Left lobe of liver (tissue), 2 donors: ENCODE results near the gene VAPB. TPM values are rescaled to one million over a fixed set of nuclear protein-coding genes. Genes with fewer than 3 reads are reported as not detected.

Experiments used
- ATAC-seq: fragments of 200-7000 bp; cut with Tn5 transposase; one replicate; pipeline ENCODE4 v1.9.1; 2020; ENCODE audit warnings: mild to moderate bottlenecking, moderate library complexity
- DNase-seq: peaks from one replicate; pipeline ENCODE4 v3.0.0-alpha.2; 2020; ENCODE audit warnings: low spot score
- total RNA-seq: library from RNA; stranded (reverse); gene quantifications from one replicate; pipeline ENCODE4 v1.2.1, GENCODE V29; 2021
- donor health status: DM: no; HTN: no; CAD: no; lungs with moderate emphysema.
- donor health status: DM: no; HTN: yes; CAD: no.

Gene VAPB
- total RNA-seq, 1 donor from 2014 or later, result 41.6 TPM

DNA sequence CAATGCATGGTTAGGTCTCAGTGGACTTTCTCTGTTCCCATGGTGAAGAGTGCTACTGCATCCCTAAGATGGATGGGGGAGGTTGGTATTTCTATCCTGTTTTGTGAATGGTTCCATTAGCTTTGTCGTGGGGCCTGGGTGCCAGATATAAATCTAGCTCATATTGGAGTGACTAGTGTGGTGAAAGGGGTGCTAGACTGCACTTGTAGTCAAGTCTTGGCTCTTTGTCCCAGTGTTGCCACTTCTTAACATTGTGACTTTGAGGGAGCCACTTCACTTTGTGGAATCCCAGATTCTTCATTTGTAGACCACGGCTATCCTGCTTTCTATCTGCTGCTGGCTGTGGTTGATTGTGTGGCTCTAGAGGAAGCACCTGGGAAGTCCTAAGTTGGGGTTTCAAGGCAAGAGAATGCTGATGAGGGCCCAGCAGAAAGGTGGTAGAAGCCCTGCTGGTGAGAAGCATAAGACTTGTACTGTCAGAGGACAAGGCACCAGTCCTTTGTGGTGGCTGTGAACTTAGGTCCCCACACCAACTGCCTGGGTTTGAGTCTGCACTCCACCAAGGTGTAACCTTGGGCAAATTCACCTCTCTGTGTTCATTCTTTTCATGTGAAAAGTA is 44.1 kb downstream of the VAPB start:
- no peak for DNase-seq
- no peak for ATAC-seq

DNA sequence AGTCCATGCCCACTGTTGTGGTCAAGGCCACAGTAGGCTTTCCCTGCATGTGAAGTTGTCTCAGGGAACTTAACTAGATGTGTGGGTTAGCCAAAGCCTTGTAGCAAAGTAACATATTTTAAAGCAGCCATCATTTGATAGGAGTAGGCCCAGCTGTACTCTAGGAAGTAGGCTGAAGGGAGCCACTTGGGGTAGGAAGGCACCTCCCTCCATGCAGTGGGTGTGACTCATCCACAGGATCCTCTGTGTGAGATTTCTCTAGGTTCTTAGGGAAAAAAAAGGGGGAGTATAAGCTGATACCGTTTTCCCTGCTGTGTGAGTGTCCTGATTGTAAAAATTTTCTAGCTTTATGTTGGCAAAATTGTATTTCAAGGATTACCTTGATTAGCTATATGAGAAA is 44.7 kb downstream of the VAPB start:
- DNase-seq (no peak), ATAC-seq (no peak)

GRCh38 chr20:58434326-58434725 is 45.3 kb downstream of the VAPB start:
- no peak for ATAC-seq

DNA sequence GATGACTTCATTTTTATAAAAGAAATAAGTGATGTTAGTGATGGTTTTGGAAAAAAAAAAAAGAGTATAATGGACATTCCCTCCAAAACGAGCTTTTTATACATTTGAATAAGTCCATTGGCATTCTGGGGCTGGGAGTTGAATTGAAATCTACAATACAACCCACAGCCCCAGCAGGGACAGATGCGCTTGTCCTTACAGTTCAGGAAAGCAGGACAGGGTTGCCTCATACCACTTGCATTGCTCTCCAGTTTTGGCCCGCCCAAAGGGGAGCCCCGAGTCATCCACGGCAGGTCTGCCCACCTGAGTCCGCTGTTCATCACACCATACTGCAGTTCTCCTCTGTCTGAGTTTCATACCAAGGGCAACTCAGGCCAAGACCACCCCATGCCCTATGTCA is 46.2 kb downstream of the VAPB start:
- DNase-seq (no peak), ATAC-seq (no peak)

More at GRCh38 chr20:58434326-58434725, 45.3 kb downstream of the VAPB start:
- no peak for DNase-seq

DNA sequence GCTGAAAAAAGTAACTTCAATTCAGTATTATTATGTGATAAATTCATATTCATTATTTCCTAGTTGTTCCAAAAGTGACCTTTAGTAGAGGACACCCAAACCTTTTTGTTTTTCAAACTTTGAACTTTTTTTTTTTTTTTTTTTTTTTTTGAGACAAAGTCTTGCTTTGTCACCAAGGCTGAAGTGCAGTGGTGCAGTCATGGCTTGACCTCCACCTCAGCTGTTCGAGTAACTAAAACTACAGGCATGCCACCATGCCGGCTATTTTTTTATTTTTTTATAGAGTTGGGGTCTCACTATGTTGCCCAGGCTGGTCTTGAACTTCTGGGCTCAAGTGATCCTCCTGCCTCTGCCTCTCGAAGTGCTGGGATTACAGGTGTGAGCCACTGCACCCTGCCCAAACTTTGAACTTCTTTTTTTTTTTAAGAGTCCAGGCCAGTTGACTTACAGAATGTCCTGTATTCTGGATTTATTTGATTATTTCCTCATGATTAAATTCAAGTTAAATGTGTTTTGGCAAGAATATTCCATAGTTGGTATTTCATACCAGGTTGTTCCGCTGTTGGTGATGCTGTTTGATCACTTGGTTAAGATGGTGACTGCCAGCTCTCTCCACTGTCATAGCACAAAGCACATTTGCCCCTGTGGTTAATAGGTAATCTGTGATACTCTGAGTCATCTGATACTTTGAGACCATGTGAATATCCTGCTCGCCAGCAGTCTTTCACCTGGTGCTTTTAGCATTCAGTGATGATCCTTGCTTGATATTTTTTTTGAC is 48.0 kb downstream of the VAPB start:
- peak; percentile 75 for DNase-seq
- peak; percentile 82 for ATAC-seq

DNA sequence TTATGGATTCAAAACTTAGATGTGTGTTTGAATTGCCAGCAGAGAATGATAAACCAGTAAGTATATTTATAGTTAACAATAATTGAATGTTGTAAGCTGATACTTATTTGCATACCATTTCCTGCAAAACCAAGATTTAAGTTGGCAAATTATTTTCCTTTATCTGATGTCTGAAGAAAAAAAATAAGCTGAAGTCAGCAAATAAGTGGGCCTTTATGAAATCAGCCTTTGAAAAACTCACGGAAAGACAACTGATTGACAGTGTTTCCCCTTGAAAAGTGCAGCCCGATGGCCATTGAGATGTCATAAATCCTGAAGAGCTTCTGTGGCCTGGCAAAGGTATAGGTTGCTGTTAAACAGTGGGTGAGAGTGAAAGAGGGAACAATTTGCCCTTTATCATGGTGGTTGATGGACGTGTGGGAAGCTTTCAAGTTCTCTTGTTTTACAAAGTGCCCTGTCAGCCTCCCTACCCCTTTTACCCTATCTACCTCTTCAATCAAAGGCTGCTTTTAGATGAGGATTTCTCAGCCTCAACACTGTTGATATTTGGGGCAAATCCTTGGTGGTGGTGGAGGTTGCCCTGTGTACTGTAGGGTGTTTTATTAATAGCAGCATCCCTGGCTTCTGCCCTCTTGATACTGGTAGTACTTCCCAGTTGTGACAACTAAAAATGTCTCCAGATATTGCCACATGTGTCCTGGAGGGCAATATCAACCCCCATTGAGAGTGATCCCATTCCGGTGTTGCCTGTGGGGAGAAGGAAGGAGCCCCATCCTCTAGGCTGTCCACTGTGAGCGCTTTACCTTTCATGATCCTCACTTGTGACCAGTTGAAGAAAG is 50.2 kb downstream of the VAPB start:
- no peak for ATAC-seq
- no peak for DNase-seq

GRCh38 chr20:58440021-58440767 is 51.2 kb downstream of the VAPB start:
- ATAC-seq (no peak), DNase-seq (no peak)

GRCh38 chr20:58441723-58442122 is 52.7 kb downstream of the VAPB start:
- ATAC-seq (no peak), DNase-seq (no peak)

DNA sequence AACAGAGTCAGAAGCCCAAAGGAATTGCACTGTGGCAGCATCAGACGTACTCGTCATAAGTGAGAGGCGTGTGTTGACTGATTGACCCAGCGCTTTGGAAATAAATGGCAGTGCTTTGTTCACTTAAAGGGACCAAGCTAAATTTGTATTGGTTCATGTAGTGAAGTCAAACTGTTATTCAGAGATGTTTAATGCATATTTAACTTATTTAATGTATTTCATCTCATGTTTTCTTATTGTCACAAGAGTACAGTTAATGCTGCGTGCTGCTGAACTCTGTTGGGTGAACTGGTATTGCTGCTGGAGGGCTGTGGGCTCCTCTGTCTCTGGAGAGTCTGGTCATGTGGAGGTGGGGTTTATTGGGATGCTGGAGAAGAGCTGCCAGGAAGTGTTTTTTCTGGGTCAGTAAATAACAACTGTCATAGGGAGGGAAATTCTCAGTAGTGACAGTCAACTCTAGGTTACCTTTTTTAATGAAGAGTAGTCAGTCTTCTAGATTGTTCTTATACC is 55.8 kb downstream of the VAPB start:
- ATAC-seq (no peak), DNase-seq (no peak)

GRCh38 chr20:58446264-58446959 is 57.4 kb downstream of the VAPB start:
- no peak for DNase-seq
- ATAC-seq, result no peak

DNA sequence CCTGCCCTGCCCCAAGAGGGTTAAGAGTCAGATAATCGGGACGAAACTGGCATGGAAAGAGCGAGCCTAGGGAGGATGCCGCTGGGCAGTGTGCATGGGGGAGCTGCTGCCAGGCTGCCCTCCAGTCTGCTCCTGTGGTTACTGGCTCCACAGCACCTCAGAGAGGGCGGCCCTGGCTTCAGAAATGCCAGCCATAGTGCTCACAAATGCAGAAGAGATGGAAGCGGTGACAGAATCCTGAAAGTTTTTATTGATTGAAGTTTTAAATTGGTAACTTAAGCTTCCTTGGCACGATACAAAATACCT is 57.9 kb downstream of the VAPB start:
- DNase-seq (no peak), ATAC-seq (peak; percentile 47)

- DNase-seq, result peak; percentile 64
- peak; percentile 93 for ATAC-seq
Measured at GRCh38 chr20:58447511-58448391, 58.7 kb downstream of the VAPB start.

DNA sequence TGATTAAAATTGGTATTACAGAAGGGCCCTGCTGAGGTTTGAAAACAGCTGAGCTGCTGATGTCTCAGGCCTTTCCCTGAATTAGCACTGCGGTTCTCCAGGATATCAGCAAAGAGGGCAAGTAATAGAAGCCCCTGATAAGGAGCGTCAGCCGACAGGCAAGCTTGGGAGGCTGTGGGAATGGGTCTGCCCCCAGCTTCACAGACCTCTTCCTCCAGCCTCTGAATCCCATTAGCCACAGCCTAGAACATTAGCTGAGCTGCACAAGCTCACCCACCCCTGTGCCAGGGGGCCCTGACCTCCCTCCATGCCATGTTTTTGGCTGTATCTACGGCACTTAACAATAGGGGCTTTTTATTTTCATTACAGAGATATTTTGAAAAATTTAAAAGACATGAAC is 59.9 kb downstream of the VAPB start:
- DNase-seq, result no peak
- no peak for ATAC-seq

GRCh38 chr20:58449681-58450221 is 60.7 kb downstream of the VAPB start:
- ATAC-seq (no peak), DNase-seq (no peak)

- no peak for DNase-seq
- no peak for ATAC-seq
Measured at GRCh38 chr20:58450254-58450653, 61.2 kb downstream of the VAPB start.

DNA sequence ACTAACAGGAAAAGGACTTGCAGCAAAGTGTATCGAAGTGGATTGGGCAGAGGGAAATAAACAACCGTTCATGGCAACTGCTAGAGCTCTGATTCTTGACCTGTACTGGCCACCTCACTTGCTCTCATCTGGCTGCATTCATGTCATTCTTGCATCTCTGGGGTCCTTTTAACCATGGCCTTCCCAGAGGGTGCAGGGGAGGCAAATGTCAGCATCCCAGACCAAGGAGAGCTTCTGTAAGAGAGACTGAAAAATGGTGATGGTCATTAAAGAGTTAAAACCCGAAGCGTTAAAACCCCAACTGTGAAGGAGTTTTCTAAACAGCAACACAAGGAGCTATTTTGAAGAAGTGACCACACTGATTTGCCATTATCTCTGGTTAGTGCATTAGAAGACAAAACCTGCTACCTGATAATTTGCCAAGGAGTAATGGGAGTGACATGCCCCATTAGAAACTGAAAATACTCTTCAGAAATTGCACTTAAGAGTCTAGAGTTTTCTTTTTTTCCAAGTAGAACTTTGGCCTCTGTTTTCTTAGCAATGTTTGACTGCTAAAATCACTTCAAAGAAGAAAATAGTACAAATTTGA is 63.7 kb downstream of the VAPB start:
- ATAC-seq, result no peak
- DNase-seq, result no peak

DNA sequence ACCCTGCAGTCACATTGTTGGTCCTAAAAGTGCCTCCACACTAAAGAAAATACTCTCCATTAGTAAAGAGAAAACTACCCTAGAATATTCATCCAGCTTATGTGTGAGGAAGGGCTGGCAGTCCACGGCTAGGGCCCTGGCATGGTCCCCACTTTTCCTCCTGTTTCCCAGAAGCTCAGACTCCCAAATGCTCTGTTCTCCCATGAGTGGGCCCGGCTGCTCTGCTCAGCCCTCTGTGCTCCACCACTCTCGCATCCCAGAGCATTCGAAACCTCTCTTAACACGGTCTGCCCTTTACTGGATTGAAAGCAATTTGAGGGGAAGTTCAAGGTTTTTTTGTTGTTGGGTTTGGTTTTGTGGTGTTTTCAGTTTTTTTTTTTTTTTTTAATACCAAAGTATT is 64.4 kb downstream of the VAPB start:
- DNase-seq (no peak), ATAC-seq (no peak)

GRCh38 chr20:58454460-58454859 is 65.4 kb downstream of the VAPB start:
- DNase-seq (no peak), ATAC-seq (no peak)
